GM23248 (cell line): ENCODE data around the gene TRIM72.

Experiments used
- EZH2 ChIP-seq: fragments of 200-600 bp; sonication (generic); IDR thresholded peaks from 2 replicates; pipeline ENCODE4 v1.6.1; 2018; ENCODE audit warnings: antibody characterized with exemption, mild to moderate bottlenecking; ENCODE audit not compliant: insufficient read depth, poor library complexity, severe bottlenecking
- EZH2phosphoT487 ChIP-seq: fragments of 200-600 bp; sonication (generic); IDR thresholded peaks from 2 replicates; pipeline ENCODE4 v1.6.1; 2018; ENCODE audit warnings: antibody characterized with exemption, moderate library complexity, mild to moderate bottlenecking, low read depth; ENCODE audit not compliant: insufficient read depth

DNA sequence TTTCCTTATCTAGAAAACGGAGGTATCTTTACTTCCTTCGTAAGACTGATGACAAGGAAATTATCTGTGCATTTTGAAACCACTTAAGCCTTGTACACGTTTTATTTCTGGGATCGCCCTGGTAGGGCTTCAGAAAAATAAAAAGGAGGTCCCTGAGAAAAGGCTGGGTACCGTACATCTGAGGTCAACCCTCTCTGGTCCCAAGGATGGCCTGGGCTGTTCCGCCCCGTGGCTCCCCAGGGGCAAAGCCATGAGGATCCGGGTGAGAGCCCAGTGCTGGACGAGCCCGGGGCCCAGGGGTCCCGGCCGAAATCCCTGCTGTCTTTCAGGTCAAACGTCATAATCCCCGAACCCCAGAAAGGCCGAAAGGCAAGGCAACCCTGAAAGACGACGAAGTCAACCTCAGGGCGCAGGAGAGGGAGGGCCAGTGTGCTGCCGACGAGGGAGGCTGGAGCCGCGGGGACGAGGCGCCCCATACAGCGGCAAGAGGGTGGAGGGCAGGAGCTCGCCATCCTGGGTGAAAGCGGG, 34.6 kb upstream of the TRIM72 start:
- no peak for TF ChIP-seq EZH2
- no peak for TF ChIP-seq EZH2phosphoT487
